B cell (primary cell): ENCODE results near the gene NUDT4. TPM values are rescaled to one million over a fixed set of nuclear protein-coding genes. Genes with fewer than 3 reads are reported as not detected.

ENCODE experiments used
- ATAC-seq: fragments of 200-7000 bp; cut with Tn5 transposase; one replicate; pipeline ENCODE4 v1.10.0; 2021; ENCODE audit warnings: low read depth, mild to moderate bottlenecking, moderate number of reproducible peaks, moderate library complexity
- CTCF ChIA-PET: fragments of 350-600 bp; sonication (Branson Sonifier 250); formaldehyde crosslinking; loops from one replicate; lab custom pipeline; 2021; ENCODE audit warnings: antibody characterized with exemption, inconsistent platforms; lab: Charles Lee
- POLR2A ChIA-PET: fragments of 350-600 bp; sonication (Branson Sonifier 250); formaldehyde crosslinking; loops from one replicate; lab custom pipeline; 2021; ENCODE audit warnings: antibody characterized with exemption; lab: Charles Lee
- DNase-seq: peaks from one replicate; pipeline ENCODE4 v3.0.0; 2013
- H2AFZ ChIP-seq: 2 replicates; pipeline ENCODE4 v1.6.1; 2012; ENCODE audit warnings: mild to moderate bottlenecking, low read depth, low read length; ENCODE audit not compliant: insufficient read depth, poor library complexity, severe bottlenecking
- H3K27ac ChIP-seq, 2 donors: 1 replicate in 1 of 2; 2 replicates in 1 of 2; pipeline ENCODE4 v1.5.1; 2012 to 2013; ENCODE audit warnings: low read length in 2 of 2, mild to moderate bottlenecking in 2 of 2, moderate library complexity in 1 of 2
- H3K27me3 ChIP-seq, 4 experiments: fragments of 200-600 bp in 1 of 4; sonication (generic) in 1 of 4; replicated peaks in 1 of 4; 1 replicate in 2 of 4; 2 replicates in 2 of 4; pipeline versions ENCODE4 v1.6.1 to v1.7.0; 2013 to 2016; ENCODE audit warnings: low read length in 3 of 4, mild to moderate bottlenecking in 2 of 4, mixed read lengths in 1 of 4, moderate library complexity in 1 of 4; ENCODE audit not compliant: insufficient read depth in 4 of 4, control insufficient read depth in 3 of 4; ENCODE audit errors: control extremely low read depth in 1 of 4
- H3K36me3 ChIP-seq, 2 experiments: replicated peaks in 1 of 2; 1 replicate in 1 of 2; 2 replicates in 1 of 2; pipeline versions ENCODE4 v1.6.1 to v1.7.1; 2013; ENCODE audit warnings: low read length in 1 of 2; ENCODE audit not compliant: insufficient read depth in 2 of 2, control insufficient read depth in 1 of 2; ENCODE audit errors: control extremely low read depth in 1 of 2, extremely low read depth in 1 of 2
- H3K4me1 ChIP-seq, 2 donors: fragments of 200-600 bp in 1 of 2; sonication (generic) in 1 of 2; 1 replicate in 1 of 2; 2 replicates in 1 of 2; pipeline versions ENCODE4 v1.5.1 to v1.6.1; 2013 to 2017; ENCODE audit warnings: low read length in 2 of 2; ENCODE audit not compliant: control insufficient read depth in 2 of 2, insufficient read depth in 2 of 2
- H3K4me2 ChIP-seq: replicated peaks from 2 replicates; pipeline ENCODE3; 2012; ENCODE audit warnings: mild to moderate bottlenecking, low read depth, low read length; ENCODE audit not compliant: poor library complexity, severe bottlenecking
- H3K4me3 ChIP-seq, 5 experiments: fragments of 200-600 bp in 1 of 5; sonication (generic) in 1 of 5; 1 replicate in 3 of 5; 2 replicates in 2 of 5; pipeline versions ENCODE4 v1.5.1 to v1.7.0; 2011 to 2016; ENCODE audit warnings: low read length in 4 of 5, mild to moderate bottlenecking in 4 of 5, low read depth in 2 of 5, control low read depth in 1 of 5, moderate library complexity in 1 of 5; ENCODE audit not compliant: insufficient read depth in 1 of 5; ENCODE audit errors: control extremely low read depth in 1 of 5, extremely low read depth in 1 of 5
- H3K79me2 ChIP-seq: fragments of 200-600 bp; sonication (generic); one replicate; pipeline ENCODE4 v1.6.0; 2016; ENCODE audit warnings: low read length; ENCODE audit not compliant: control insufficient read depth, insufficient read depth
- H3K9ac ChIP-seq: fragments of 200-600 bp; sonication (generic); 2 replicates; pipeline ENCODE4 v1.6.1; 2017; ENCODE audit warnings: mild to moderate bottlenecking, low read length, moderate library complexity
- H3K9me3 ChIP-seq, 3 donors: one replicate each; pipeline versions ENCODE4 v1.6.1 to v1.7.1; 2013; ENCODE audit warnings: low read length in 2 of 3; ENCODE audit not compliant: control insufficient read depth in 2 of 3, insufficient read depth in 1 of 3; ENCODE audit errors: control extremely low read depth in 1 of 3
- H4K20me1 ChIP-seq: 2 replicates; pipeline ENCODE4 v1.6.0; 2012; ENCODE audit warnings: mild to moderate bottlenecking, low read length; ENCODE audit not compliant: insufficient read depth, control insufficient read depth, poor library complexity, severe bottlenecking
- H3K27ac Mint-ChIP-seq: one replicate; pipeline ENCODE4 v1.8.0; 2021; ENCODE audit warnings: mixed read lengths
- H3K27me3 Mint-ChIP-seq: one replicate; pipeline ENCODE4 v1.8.0; 2021; ENCODE audit warnings: mixed read lengths
- H3K4me1 Mint-ChIP-seq: one replicate; pipeline ENCODE4 v1.8.0; 2021; ENCODE audit warnings: mixed read lengths
- H3K4me3 Mint-ChIP-seq: one replicate; pipeline ENCODE4 v1.8.0; 2021; ENCODE audit warnings: mixed read lengths
- H3K9me3 Mint-ChIP-seq: one replicate; pipeline ENCODE4 v1.8.0; 2022; ENCODE audit warnings: mixed read lengths; ENCODE audit not compliant: insufficient read depth
- CTCF ChIP-seq: fragments of 200-600 bp; IDR thresholded peaks from one replicate; pipeline ENCODE4 v1.8.0; 2022; ENCODE audit warnings: antibody characterized with exemption, mild to moderate bottlenecking
- EZH2 ChIP-seq: IDR thresholded peaks from 2 replicates; pipeline ENCODE4 v1.6.1; 2012; ENCODE audit warnings: borderline replicate concordance, low read depth, mild to moderate bottlenecking, moderate library complexity, low read length; ENCODE audit not compliant: insufficient read depth, poor library complexity, severe bottlenecking
- WGBS: methylation state at CpG from one replicate; pipeline ENCODE4 v1.1.5; 2013; ENCODE audit warnings: missing lambda C conversion rate; ENCODE audit not compliant: insufficient coverage; 5-methylcytosine and 5-hydroxymethylcytosine counted together
- intact Hi-C: fragments of 100-400 bp; cut with micrococcal nuclease; formaldehyde crosslinking; loops from one replicate; pipeline ENCODE4 v1.10.0; 2022
- polyA plus RNA-seq: library from polyadenylated mRNA; depleted of rRNA; stranded (reverse); fragments of >200 nt; gene quantifications from 2 replicates; pipeline ENCODE4 v1.2.3, GENCODE V29; 2012
- total RNA-seq, 2 donors: library from RNA; stranded (reverse); fragments of 120-200 nt in 1 of 2; gene quantifications; 1 replicate in 1 of 2; 2 replicates in 1 of 2; pipeline versions ENCODE4 v1.2.3 to v1.2.4, GENCODE V29; 2013 to 2022

Gene NUDT4
- total and polyA plus RNA-seq, 2 donors (not counting 1 experiment from before 2014, with no cell fraction given), result 18.3 to 56.8 TPM

GRCh38 chr12:93442411-93443340 is 65.0 kb downstream of the NUDT4 start:
- Histone ChIP-seq H3K9ac (peak overlapping the region; percentile 96), H3K4me3 (peak overlapping the region; percentile 65 to 92 (median 84)), H3K9me3 (no peaks in the 10 kb centered on the region), H3K79me2 (peaks cover 40% of the 10 kb centered on the region), H2AFZ (peak overlapping the region; percentile 90), H3K4me1 (peaks cover 33 to 37% of the 10 kb centered on the region in 2 donors), H3K27ac (peak overlapping the region; percentile 88 to 97), H3K36me3 (no peaks in the 10 kb centered on the region), H4K20me1 (peaks cover 12% of the 10 kb centered on the region), H3K27me3 (no peaks in the 10 kb centered on the region), H3K4me2 (peak overlapping the region; percentile 86)
- H3K4me3 Mint-ChIP-seq, result peak overlapping the region; percentile 94
- TF ChIP-seq EZH2, result no peak
- no peak for TF ChIP-seq CTCF
- ATAC-seq (no peak), DNase-seq (no peak)
- no peaks in the 10 kb centered on the region for H3K27me3 Mint-ChIP-seq
- intact Hi-C loops, result loop anchor here (1.0 to 5.0 kb wide), 6 partner anchors 25 to 1015 kb away; partner anchors contain the start of genes CEP83, EEA1, MRPL42 and NUDT4
- H3K27ac Mint-ChIP-seq, result peak overlapping the region; percentile 96
- 8% methylated on average over 14 of the region's 19 CpGs for WGBS
- ChIA-PET POLR2A (interaction anchor here (0.9 to 2.3 kb wide), 4 partner anchors 16 to 455 kb away, joined by 3 to 7 read pairs (median 4); partner anchors contain the start of gene MRPL42), CTCF (interaction anchor here (0.7 to 2.4 kb wide), 6 partner anchors 23 to 659 kb away, joined by 3 to 9 read pairs (median 3); no protein-coding TSS in a partner anchor)
- no peaks in the 10 kb centered on the region for H3K9me3 Mint-ChIP-seq
- peaks cover 42% of the 10 kb centered on the region for H3K4me1 Mint-ChIP-seq

- H2AFZ ChIP-seq, result no peak overlapping the region
- WGBS, result 78% methylated on average over 4 of the region's 4 CpGs
These were observed 65.9 kb downstream of the NUDT4 start for GRCh38 chr12:93443576-93443975.

More at GRCh38 chr12:93443576-93443975, 65.9 kb downstream of the NUDT4 start:
- no peak overlapping the region for H3K9ac ChIP-seq
- H3K4me3 ChIP-seq, result no peak overlapping the region
- H3K79me2 ChIP-seq, result peaks cover 31% of the 10 kb centered on the region
- peaks cover 32% of the 10 kb centered on the region in 2 donors for H3K4me1 ChIP-seq
- no peaks in the 10 kb centered on the region for H3K27me3 ChIP-seq
- no peaks in the 10 kb centered on the region for H3K9me3 ChIP-seq
- H3K36me3 ChIP-seq, result no peaks in the 10 kb centered on the region
- no peaks in the 10 kb centered on the region for H3K9me3 Mint-ChIP-seq
- intact Hi-C loops, result loop anchor here (5.0 kb wide), 3 partner anchors 129 to 1014 kb away; partner anchors contain the start of genes CEP83 and SOCS2
- H3K27ac ChIP-seq, result no peak overlapping the region
- no peak overlapping the region for H3K27ac Mint-ChIP-seq
- H3K4me1 Mint-ChIP-seq, result peaks cover 40% of the 10 kb centered on the region
- H3K4me3 Mint-ChIP-seq, result peak overlapping the region; percentile 94
- H3K27me3 Mint-ChIP-seq, result no peaks in the 10 kb centered on the region
- POLR2A ChIA-PET, result no interaction called here
- ATAC-seq, result no peak
- CTCF ChIA-PET, result interaction anchor here (2.1 kb wide), 1 partner anchor 24 kb away, joined by 8 read pairs; the partner anchor contains the start of gene MRPL42
- no peak overlapping the region for H3K4me2 ChIP-seq
- DNase-seq, result no peak
- peaks cover 8% of the 10 kb centered on the region for H4K20me1 ChIP-seq
- TF ChIP-seq EZH2 (no peak), CTCF (no peak)
